Hematopoietic multipotent progenitor cell treated with erythropoietin and hydrocortisone succinate and interleukin-3 and kit ligand, for 17 days (in vitro differentiated cells): ENCODE data around the gene DNAI1.
"Not testable (repeated sequence)": the region's sequence is repeated elsewhere in the genome, so short reads cannot be mapped to it uniquely, and the experiment has no call there.

Source experiments
- DNase-seq: peaks from one replicate; pipeline ENCODE4 v3.0.0-alpha.2; 2015; ENCODE audit warnings: low spot score

Gene DNAI1

DNA sequence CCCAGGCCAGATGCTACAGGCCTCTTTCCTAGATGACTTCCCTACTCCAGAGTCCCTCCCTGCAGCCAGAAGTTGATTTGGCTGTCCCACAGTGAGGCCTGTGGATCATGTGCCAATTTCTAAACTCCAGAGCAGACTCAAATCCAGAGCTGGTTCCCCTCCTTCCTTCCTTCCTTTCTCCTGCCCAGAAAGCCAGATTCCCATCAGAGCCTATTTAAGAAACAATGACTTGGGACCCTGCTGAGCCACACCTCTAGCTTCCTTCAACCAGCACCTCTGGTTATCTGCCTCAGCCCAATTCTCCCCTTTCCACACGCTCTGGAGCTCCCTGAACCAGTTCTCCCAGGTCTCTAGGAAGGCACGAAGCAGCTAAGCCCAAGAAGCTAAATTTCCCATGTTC, 7.5 kb upstream of the DNAI1 start:
- no peak for DNase-seq

DNA sequence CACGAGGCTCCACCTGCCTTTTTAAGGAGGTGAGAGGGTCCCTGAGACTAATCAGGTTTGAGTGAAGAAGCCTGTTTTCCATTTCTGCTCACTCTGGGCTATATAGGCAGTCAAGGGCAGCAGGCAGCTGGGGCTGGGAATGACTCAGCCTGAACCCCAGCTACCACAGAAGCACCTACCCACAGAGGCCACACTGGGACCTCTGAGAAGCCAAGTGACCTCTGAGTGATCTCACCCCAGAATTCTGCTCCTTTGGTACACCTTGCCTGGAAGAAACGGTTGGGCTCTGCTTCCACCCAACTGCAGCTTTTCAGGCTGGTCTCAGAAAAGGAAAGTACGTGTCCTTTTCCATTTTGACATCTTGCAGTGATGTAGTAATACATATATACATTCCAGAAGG, 7.1 kb upstream of the DNAI1 start:
- DNase-seq: no peak

GRCh38 chr9:34452568-34452967, 6.0 kb upstream of the DNAI1 start:
- DNase-seq: no peak

GRCh38 chr9:34454571-34455065, 4.0 kb upstream of the DNAI1 start:
- no peak for DNase-seq

DNA sequence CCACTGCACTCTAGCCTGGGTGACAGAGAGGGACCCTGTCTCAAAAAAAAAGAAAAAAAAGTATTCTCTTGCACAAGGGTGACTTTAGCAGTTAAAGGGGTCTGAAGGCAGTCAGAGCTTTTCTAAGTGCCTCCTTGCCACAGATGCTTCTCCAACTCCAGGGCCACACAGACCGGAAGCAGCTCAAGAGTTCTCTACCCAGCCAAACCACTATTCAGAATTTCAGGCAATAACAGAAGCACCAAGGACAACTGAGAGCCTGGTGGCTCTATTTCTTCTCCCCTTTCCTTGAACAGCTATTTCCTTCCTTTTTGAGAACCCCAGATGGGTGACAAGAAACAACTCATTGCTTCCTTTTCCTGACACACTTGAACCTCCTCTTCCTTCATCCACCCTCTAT, 2.5 kb upstream of the DNAI1 start:
- no peak for DNase-seq

- no peak for DNase-seq
Observed at GRCh38 chr9:34456746-34457145, 1.9 kb upstream of the DNAI1 start.

DNA sequence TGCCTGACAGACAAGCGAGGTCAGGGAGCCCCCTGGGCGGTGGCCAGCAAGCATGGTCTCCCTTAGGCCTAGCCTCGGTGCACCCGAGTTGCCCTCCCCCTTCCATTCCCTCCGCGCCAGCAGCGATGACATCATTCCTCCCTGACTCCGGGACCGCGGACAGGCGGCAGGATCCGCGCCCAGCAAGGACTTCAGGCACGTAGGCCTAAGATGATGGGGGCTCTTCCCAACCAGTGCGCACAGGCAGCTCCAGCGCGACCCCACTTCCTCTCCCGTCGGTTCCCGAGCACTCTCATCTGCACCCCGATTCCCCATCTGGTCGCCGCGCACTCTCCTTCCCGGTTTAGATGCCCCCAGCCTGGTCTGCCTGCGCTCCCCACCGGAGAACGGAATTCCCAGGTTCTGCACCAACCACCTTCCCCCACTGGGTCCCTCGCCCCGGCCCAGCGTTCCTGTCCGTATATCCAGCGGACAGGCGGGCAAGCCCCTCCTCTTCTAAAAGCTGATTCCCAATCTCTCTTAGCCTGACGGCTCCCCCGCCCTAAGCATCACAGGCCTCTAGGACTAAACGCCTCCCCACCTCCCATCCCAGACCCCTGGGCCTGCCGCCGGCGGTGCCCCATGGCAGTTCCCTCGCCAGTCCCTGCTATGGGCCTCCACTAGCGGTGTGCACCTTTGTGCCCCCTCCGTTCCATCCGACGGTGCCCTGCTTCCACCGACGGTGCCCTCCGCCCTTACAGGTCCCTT, 1.2 kb upstream of the DNAI1 start:
- DNase-seq: no peak

DNA sequence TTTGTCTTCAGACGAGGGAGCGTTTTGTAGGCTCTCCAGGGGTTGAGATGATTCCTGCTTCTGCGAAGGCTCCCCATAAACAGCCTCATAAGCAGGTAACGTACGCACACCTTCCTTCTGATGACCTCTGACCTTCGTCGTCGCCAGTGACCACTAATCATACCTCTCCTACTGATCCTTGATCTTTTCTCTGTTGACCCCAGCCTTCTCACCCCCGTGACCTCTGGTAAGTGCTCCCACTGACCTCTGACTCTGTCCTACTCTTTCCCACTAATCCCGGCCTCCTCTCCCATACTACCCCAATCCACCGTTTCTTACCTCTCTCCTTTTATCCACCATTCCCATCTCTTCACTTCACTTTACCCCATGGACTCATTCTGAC, 345 bp downstream of the DNAI1 start:
- DNase-seq: no peak

DNA sequence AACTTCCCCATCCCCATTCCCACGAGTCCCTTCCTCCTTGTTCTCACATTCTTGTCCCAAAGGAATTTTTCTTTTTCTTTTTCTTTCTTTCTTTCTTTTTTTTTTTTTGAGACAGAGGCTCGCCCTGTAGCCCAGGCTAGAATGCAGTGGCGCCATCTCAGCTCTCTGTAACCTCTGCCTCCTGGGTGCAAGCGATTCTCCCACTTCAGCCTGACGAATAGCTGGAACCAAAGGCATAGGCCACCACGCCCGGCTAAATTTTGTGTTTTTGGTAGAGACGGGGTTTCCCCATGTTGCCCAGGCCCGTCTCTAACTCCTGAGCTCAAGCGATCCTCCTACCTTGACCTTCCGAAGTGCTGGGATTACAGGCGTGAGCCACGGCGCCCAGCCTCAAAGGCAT, 751 bp downstream of the DNAI1 start:
- no peak for DNase-seq

DNA sequence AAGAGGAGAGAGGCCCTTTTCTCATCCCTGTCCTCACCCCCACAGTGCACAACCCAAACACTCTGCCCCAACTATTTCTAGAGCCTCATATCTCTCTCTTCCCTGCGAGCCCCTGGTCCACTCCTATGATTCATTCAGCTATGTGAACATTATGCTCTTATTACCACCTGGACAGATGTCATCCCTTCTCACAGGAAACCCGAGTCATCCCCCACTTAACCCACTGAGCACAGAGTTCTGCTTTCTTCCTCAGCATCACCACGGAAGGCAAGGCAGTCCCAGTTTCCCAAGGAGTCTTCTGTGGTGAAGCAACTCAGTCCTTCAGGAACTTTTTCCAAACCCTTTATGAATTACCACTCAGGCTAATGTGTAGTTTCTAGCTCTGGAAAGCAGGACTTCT, 1.3 kb downstream of the DNAI1 start:
- no peak for DNase-seq

- peak; percentile 31 for DNase-seq
Observed at GRCh38 chr9:34463098-34463900, 4.7 kb downstream of the DNAI1 start.

GRCh38 chr9:34463901-34464232, 5.3 kb downstream of the DNAI1 start:
- DNase-seq: no peak

GRCh38 chr9:34464571-34464970, 6.0 kb downstream of the DNAI1 start:
- DNase-seq: no peak

DNA sequence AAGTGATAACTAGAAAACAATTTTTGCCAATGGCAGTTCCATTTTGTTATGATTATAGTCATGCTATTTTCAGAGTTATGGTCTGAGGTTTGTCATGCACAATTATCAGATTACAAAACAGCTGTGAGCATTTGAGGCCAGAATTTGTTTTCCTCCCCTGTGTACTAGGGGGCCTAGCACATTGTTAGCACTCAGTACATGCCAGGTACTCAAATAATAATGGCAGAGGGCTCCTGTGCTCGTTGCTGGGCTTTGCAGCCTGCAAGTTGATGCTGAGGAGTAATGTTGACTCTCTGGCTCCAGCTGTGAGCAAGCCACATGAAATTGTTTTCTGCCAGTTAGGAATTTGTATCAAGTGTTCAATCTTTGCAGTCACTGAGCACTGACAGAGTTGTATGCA, 6.9 kb downstream of the DNAI1 start:
- DNase-seq: no peak

GRCh38 chr9:34475097-34475496, 16.5 kb downstream of the DNAI1 start:
- no peak for DNase-seq

DNA sequence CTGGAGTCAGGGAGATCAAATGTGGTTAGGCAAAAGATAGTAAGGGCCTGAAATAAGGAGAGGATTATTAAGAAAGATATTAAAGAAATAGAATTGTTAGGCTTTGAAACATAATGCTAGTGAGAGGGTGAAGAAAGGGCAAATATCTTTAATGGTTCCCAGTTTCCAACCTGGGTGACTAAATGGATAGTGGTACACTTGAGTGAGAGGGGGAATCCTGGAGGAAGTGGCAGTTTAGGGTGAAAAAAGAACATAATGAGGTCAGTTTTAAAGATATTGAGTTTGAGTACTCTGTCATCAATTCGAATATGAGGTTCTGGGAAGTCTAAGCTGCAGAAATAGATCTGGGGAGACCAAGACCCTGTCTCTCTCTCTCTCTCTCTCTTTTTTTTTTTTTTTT, 18.9 kb downstream of the DNAI1 start:
- DNase-seq: no peak

- DNase-seq: no peak
Observed at GRCh38 chr9:34479431-34479866, 20.8 kb downstream of the DNAI1 start.

DNA sequence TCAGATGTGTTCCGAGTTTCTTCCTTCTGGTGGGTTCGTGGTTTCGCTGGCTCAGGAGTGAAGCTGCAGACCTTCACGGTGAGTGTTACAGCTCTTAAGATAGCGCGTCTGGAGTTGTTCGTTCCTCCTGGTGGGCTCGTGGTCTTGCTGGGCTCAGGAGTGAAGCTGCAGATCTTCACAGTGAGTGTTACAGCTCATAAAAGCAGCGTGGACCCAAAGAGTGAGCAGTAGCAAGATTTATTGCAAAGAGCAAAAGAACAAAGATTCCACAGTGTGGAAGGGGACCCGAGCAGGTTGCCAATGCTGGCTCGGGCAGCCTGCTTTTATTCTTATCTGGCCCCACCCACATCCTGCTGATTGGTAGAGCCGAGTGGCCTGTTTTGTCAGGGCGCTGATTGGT, 23.0 kb downstream of the DNAI1 start:
- DNase-seq: not testable (repeated sequence)

DNA sequence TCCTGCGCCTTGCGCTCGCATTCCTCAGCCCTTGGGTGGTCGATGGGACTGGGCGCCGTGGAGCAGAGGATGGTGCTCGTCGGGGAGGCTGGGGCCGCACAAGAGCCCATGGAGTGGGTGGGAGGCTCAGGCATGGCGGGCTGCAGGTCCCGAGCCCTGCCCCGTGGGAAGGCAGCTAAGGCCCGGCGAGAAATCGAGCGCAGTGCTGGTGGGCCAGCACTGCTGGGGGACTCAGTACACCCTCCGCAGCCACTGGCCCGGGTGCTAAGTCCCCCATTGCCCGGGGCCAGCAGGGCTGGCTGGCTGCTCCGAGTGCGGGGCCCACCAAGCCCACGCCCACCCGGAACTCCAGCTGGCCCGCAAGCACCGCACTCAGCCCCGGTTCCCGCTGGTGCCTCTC, 24.1 kb downstream of the DNAI1 start:
- not testable (repeated sequence) for DNase-seq

DNA sequence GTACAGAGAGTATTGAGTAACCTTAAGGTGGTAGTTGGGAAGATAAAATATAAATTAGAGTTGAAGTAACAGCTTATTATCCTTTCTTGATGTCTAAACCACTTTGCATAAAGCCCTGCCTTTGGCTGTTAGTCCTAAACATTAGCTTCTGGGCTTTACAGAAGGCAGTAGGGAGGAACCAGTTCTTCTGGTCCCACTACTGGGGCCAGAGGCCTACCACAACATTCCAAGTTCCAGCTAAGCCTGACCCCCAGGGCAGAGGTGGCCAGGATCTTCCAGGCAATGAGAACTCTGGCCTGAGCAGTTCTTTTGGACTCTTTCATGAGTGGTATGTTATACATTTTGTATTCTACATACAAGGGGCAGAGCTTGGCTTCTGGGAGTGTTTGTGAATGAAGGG, 26.1 kb downstream of the DNAI1 start:
- no peak for DNase-seq

GRCh38 chr9:34485822-34486221, 27.2 kb downstream of the DNAI1 start:
- no peak for DNase-seq

GRCh38 chr9:34486572-34486971, 28.0 kb downstream of the DNAI1 start:
- DNase-seq: no peak

DNA sequence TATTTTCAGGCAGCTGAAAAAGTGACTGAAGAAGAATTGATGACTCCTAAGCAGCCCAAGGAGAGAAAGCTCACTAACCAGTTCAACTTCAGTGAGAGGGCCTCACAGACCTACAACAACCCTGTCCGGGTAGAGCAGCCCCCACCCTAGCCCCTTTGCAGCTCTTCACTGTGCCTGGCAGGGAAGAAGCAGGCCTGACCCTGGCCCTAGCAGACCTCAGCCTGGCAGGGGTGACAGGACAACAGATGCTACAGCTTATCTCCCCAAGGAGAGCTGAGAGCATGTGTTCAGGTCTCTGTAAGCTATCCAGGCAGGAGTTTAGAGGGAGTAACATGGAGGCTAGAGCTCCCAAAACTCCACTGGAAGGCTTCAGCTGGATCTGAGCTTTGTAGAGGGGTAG, 31.8 kb downstream of the DNAI1 start:
- DNase-seq: no peak

GRCh38 chr9:34490760-34491159, 32.2 kb downstream of the DNAI1 start:
- no peak for DNase-seq
